HG02623 (cell line): ENCODE results near the gene MEIS1.
"Not testable (repeated sequence)": the region's sequence is repeated elsewhere in the genome, so short reads cannot be mapped to it uniquely, and the experiment has no call there.

Experiments
- ATAC-seq: cut with Tn5 transposase; IDR thresholded peaks from one replicate; pipeline ENCODE4 v1.9.1; 2021; ENCODE audit warnings: moderate library complexity; ENCODE audit not compliant: unreplicated experiment

The MEIS1 gene

DNA sequence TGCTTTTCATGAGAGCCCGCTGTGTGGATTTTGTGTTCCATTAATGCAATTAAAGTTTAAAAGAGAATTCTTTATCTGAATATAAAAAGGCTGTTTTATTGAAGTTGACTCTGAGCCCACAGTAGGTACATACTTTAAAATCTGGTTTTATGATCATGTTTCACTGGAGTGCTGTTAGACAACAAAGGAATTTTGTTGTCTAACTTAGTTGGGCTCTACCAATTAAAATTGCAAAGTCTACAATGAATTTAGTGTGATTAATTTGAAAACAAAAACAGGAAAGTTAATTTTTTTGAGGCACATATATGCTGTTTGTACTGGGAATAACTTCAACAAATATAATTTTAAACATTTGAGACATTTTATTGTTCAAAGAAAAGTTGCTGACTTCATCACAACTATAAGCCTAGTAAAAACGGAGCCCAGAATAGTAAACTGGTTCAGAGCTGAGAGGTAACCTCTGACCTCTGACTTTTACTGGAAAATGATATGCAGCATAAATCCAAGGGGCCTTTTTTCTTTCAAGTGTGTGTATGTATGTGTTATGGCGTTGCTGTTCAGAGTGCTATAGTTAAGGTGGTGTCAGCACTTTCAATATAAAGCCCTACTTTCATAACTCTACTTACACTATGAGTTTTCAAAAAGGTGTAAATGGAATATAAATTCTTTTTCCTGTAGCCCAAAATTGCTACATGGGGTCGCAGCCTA is 30.2 kb downstream of the MEIS1 start:
- no peak for ATAC-seq

DNA sequence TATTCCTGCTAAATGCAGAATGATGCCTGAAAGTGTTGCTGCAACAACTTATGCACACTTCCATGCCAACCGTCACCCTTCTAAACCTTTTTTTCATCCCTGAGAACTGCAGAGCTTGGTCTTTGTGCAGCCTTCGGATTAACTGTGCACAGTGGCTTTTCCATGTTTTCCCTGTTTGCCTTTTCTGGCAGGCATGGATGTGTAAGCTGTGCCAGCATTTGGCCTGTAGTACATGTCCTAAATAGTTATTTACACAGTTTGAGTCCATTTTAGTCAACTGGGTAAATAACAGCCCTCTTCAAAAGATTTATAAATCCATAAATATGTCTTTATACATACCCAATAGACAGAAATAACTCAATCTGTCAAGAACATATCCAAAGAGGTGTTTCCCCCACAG is 31.5 kb downstream of the MEIS1 start:
- no peak for ATAC-seq

DNA sequence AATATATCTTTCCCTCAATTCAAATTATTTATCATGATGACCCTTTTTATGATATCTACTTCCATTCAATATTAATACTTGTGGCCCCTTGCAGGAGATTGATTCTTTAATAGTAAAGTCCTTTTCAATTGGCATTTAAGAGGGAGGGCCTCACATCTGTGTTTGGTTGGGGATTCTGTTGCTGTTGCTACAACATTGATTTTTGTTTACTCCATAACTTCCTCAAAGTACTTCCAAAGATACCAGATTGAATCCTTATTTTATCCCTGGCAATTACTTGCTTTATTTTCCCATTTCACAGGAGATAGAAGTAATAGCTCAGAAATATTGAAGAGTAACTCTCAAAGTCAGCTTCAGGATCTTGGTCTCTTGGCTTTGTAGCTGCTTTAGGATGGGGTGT is 32.8 kb downstream of the MEIS1 start:
- ATAC-seq: no peak

DNA sequence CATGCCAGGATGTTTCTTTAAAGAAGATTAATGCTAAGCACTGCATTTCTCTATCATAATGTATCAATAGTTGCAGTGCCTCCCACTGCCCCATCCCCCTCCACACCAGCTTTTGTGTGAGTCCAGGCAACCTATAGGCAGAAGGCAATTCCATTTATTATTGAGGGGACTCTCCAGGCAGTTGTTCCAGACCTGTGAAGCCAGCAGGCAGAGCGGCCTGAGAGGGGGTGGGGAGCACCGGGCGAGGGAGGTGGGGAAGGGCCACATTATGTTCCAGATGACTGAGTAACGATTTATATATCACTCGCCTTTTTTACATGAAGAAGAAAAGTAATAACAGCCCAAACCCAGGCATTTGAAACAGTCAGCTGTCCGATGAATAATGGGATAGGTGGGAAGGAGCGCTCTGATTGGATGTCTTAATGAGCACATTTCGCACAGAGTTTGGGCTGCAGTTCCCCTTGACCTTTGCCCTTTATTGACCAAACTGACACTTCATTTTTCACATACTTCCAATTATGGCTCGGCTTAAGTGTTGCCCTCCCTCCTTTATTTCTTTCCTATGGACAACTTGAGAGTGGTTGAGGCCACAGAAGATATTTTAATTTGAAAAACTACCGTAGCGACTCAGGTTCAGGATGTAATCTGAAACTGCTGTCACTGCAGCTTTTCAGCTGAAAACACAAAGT is 34.4 kb downstream of the MEIS1 start:
- ATAC-seq: no peak

DNA sequence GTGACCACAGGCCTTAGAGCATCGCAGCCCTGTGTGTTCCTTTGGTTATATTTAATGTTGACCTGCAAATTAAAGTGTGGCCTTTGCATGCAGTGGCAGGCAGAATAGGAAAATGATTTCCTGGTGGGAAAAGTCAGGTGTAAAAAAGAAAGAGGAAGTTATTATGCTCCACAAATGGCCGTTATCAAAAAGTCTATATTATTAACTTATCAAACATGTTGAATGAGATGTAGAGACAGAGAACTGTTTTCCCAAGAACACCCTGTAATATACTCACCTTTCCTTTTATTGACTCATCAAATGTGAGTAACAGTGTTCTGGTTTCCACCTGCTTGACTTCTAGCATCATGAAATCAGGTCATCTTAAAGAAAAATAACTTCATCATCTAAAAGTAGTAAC is 35.3 kb downstream of the MEIS1 start:
- ATAC-seq: no peak

DNA sequence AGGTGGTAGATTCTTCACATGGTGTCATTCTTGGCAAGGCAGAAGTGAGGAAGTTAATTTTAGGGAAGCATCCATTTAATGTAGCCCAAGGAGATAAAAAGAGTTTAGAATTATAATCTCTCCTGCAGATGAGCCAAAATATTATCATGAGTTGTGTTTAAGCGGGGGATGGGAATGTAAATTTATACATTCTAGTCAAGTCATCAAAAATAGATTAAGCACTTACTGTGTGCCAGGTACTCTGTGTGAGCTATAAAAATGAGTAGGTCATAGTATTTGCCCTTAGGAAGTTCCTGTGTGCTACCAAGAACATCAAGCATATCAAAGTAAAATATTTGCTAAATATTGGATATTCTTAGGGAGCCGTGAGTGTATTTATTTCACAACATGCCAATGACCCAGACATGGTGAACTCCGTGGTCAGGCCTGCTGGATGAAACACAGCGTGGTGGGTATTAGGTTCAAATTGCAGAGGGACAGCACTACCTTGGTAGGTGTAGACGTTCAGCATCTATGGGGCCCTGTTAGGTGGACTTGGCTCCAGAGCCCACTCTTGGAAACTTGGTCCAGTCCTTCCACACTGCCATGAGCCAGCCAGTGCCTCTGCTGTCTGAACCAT is 37.4 kb downstream of the MEIS1 start:
- no peak for ATAC-seq

- ATAC-seq: no peak
Measured at GRCh38 chr2:66477135-66477842, 42.4 kb downstream of the MEIS1 start.

- no peak for ATAC-seq
Measured at GRCh38 chr2:66478299-66478698, 43.4 kb downstream of the MEIS1 start.

DNA sequence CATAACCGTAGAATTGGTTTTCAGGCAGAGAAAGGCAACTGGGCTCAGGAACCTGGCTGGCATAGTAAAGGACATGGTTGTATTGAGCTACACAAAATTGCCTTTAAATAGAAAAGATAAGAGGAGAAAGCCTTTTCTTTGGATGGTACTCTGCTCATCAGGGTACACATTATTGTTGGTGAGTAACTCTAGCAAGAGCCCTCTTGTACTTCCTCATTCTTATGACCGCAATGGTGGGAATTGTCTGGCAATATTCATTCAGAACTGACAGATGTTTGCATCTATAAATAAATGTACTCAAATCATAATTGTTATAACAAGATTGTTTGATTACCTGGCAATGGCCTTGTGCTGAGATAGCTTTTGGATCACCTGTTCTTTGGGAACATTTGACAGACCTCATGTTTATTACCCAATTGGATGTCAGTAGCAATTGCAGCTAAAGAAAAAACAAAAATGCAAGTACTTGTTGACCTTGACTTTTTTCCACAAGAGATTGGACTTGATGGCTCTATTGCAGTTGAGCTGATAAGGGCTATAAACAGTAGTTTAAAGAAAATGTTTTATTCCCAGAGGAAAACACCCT is 43.9 kb downstream of the MEIS1 start:
- no peak for ATAC-seq

DNA sequence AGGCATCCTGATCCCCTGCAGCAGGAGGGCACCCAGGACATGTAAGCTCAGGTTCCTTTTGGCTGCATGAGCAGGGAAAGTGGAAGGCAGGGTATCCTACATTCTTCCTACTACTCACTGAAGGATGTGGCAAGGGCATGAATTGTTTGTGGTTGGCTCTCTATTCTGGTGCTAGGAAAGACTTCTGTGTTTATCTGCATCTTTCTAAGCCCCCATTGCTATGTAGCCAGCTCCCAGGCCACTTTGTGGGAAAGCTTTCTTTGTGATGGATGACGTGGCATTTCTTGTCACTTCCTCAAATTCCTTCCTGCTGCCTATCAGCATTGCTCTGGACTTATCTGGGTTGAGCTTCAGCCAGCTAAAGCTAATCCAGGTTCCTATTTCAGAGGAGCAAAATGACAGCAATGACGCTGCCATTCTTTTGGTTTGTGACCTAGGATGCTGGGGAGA is 46.2 kb downstream of the MEIS1 start:
- ATAC-seq: no peak

GRCh38 chr2:66485252-66485651 is 50.3 kb downstream of the MEIS1 start:
- not testable (repeated sequence) for ATAC-seq

GRCh38 chr2:66488946-66489345 is 54.0 kb downstream of the MEIS1 start:
- ATAC-seq: no peak

- ATAC-seq: no peak
Measured at GRCh38 chr2:66489436-66489835, 54.5 kb downstream of the MEIS1 start.

GRCh38 chr2:66490588-66491001 is 55.7 kb downstream of the MEIS1 start:
- no peak for ATAC-seq

GRCh38 chr2:66494708-66495107 is 59.8 kb downstream of the MEIS1 start:
- ATAC-seq: no peak

- ATAC-seq: no peak
Measured at GRCh38 chr2:66495788-66496640, 61.1 kb downstream of the MEIS1 start.

GRCh38 chr2:66496670-66497420 is 61.9 kb downstream of the MEIS1 start:
- ATAC-seq: no peak

DNA sequence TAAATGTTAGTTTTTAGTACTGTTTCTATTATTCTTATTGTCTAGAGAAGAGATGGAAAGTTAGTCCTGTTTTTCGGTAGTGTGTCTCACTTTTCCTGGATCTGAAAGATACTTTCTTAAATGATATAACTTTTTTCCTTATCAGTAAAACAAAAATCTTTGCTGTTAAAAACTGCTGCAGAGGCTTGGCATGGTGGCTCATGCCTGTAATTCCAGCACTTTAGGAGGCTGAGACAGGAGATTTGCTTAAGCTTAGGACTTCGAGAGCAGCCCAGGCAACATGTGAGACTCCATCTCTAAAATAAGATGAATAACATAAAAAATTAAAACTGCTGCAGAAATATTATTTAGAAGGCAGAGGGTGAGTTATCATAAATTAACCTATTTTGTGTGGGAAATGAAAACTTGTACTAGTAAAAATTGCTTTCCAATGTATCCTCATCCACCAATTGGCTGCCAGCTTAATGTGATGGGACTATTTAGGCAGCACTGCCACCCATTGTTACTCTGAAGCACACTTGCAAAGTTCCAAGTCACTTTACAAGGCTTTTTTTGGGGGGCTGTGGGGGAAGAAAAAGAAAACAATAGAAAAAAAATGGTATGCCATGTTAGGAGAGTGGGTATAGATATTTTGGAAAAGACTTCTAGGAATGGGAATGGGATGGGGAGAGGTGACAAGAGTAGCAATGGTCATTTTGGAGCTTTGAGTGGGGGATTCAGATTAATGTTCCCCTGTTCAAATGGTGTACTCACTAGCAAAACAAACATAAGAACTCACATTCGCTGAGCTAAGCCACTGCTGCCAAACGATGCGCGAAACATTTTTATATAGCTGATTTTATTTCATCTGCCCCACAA is 62.7 kb downstream of the MEIS1 start:
- ATAC-seq: no peak
